Neural cell (in vitro differentiated cells): ENCODE results near the gene SPAG16. TPM values are rescaled to one million over a fixed set of nuclear protein-coding genes. Genes with fewer than 3 reads are reported as not detected.

ENCODE experiments used
- H2AFZ ChIP-seq: fragments of 200-600, 300-800 bp; sonication (generic), shearing (Covaris generic); 2 replicates; pipeline ENCODE4 v1.6.0; 2014; ENCODE audit warnings: low read depth, mild to moderate bottlenecking, antibody characterized with exemption, low read length, moderate library complexity
- H3F3A ChIP-seq: fragments of 200-600 bp; shearing (Covaris generic); 2 replicates; pipeline ENCODE4 v1.6.1; 2016; ENCODE audit warnings: mild to moderate bottlenecking, moderate library complexity, mixed read lengths, antibody characterized with exemption, low read length; ENCODE audit not compliant: insufficient read depth, poor library complexity, severe bottlenecking
- H3K27ac ChIP-seq: fragments of 200-600, 300-800 bp; sonication (generic), shearing (Covaris generic); 2 replicates; pipeline ENCODE4 v1.5.1; 2014; ENCODE audit warnings: mild to moderate bottlenecking, low read length, moderate library complexity
- H3K27me3 ChIP-seq: fragments of 300-800, 200-600 bp; sonication (generic), shearing (Covaris generic); 2 replicates; pipeline ENCODE4 v1.6.0; 2014; ENCODE audit warnings: mild to moderate bottlenecking, low read depth, low read length, moderate library complexity; ENCODE audit not compliant: insufficient read depth
- H3K36me3 ChIP-seq: fragments of 300-800, 200-600 bp; sonication (generic), shearing (Covaris generic); 2 replicates; pipeline ENCODE4 v1.5.1; 2014; ENCODE audit warnings: mild to moderate bottlenecking, antibody characterized with exemption, low read length, moderate library complexity; ENCODE audit not compliant: insufficient read depth
- H3K4me2 ChIP-seq: fragments of 300-800, 200-600 bp; sonication (generic), shearing (Covaris generic); 2 replicates; pipeline ENCODE4 v1.6.0; 2014; ENCODE audit warnings: mild to moderate bottlenecking, low read length
- H3K4me3 ChIP-seq: fragments of 300-800, 200-600 bp; sonication (generic), shearing (Covaris generic); 2 replicates; pipeline ENCODE4 v1.5.1; 2014; ENCODE audit warnings: mild to moderate bottlenecking, low read length, moderate library complexity
- H3K79me2 ChIP-seq: fragments of 200-600 bp; shearing (Covaris generic); replicated peaks from 2 replicates; pipeline ENCODE4 v1.6.0; 2014; ENCODE audit warnings: mild to moderate bottlenecking, low read length, moderate library complexity; ENCODE audit not compliant: insufficient read depth
- H3K9ac ChIP-seq: fragments of 300-800, 200-600 bp; sonication (generic), shearing (Covaris generic); 2 replicates; pipeline ENCODE4 v1.6.1; 2016; ENCODE audit warnings: mild to moderate bottlenecking, low read length, mixed read lengths
- H3K9me2 ChIP-seq: fragments of 200-600 bp; shearing (Covaris generic); 2 replicates; pipeline ENCODE4 v1.6.1; 2016; ENCODE audit warnings: mild to moderate bottlenecking, low read length, mixed read lengths; ENCODE audit not compliant: insufficient read depth
- H3K9me3 ChIP-seq: fragments of 200-600, 300-800 bp; sonication (generic), shearing (Covaris generic); 2 replicates; pipeline ENCODE4 v1.6.1; 2016; ENCODE audit warnings: mild to moderate bottlenecking, mixed run types, low read length, moderate library complexity, mixed read lengths
- H4K20me1 ChIP-seq: fragments of 200-600 bp; shearing (Covaris generic); 2 replicates; pipeline ENCODE4 v1.6.1; 2016; ENCODE audit warnings: mild to moderate bottlenecking, mixed run types; ENCODE audit not compliant: insufficient read depth
- CTCF ChIP-seq: fragments of 450-650 bp; IDR thresholded peaks from 2 replicates; pipeline ENCODE4 v1.5.1; 2014; ENCODE audit warnings: antibody characterized with exemption, mild to moderate bottlenecking, moderate library complexity; ENCODE audit not compliant: poor library complexity, severe bottlenecking
- EP300 ChIP-seq: fragments of 450-650 bp; conservative IDR thresholded peaks from 2 replicates; pipeline ENCODE4 v1.6.1; 2014; ENCODE audit warnings: antibody characterized with exemption, mild to moderate bottlenecking, moderate library complexity; ENCODE audit not compliant: poor library complexity, severe bottlenecking
- EZH2 ChIP-seq: fragments of 200-600, 300-800 bp; shearing (Covaris generic), sonication (generic); IDR thresholded peaks from 2 replicates; pipeline ENCODE4 v1.6.1; 2014; ENCODE audit warnings: antibody characterized with exemption, low read length, borderline replicate concordance, mild to moderate bottlenecking; ENCODE audit not compliant: insufficient read depth, poor library complexity, severe bottlenecking
- MXI1 ChIP-seq: fragments of 450-650 bp; conservative IDR thresholded peaks from 2 replicates; pipeline ENCODE4 v1.6.1; 2014; ENCODE audit warnings: antibody characterized with exemption, mild to moderate bottlenecking; ENCODE audit not compliant: poor library complexity, severe bottlenecking
- POLR2AphosphoS5 ChIP-seq: IDR thresholded peaks from 2 replicates; pipeline ENCODE4 v1.6.1; 2012
- RAD21 ChIP-seq: fragments of 450-650 bp; conservative IDR thresholded peaks from 2 replicates; pipeline ENCODE4 v1.6.1; 2014; ENCODE audit warnings: antibody characterized with exemption, mild to moderate bottlenecking, moderate library complexity
- REST ChIP-seq: IDR thresholded peaks from 2 replicates; pipeline ENCODE4 v1.6.1; 2012; ENCODE audit warnings: borderline replicate concordance
- SMC3 ChIP-seq: fragments of 450-650 bp; conservative IDR thresholded peaks from 2 replicates; pipeline ENCODE4 v1.6.1; 2014; ENCODE audit warnings: antibody characterized with exemption, mild to moderate bottlenecking, moderate library complexity; ENCODE audit not compliant: poor library complexity
- TAF1 ChIP-seq: IDR thresholded peaks from 2 replicates; pipeline ENCODE4 v1.6.1; 2012; ENCODE audit warnings: low read depth
- polyA plus RNA-seq: library from polyadenylated mRNA; depleted of rRNA; stranded (reverse); fragments of >200 nt; gene quantifications from 2 replicates; pipeline ENCODE4 v1.2.3, GENCODE V29; 2014

The SPAG16 gene
- polyA plus RNA-seq, 1 donor from 2014 or later = 75.4 TPM

GRCh38 chr2:214328941-214329340 lies 1044.7 kb downstream of the SPAG16 start:
- no peak overlapping the region for H3K4me2 ChIP-seq
- H3K79me2 ChIP-seq = no peaks in the 10 kb centered on the region
- no peaks in the 10 kb centered on the region for H3K9me2 ChIP-seq
- no peaks in the 10 kb centered on the region for H3K36me3 ChIP-seq
- H3K9me3 ChIP-seq = no peaks in the 10 kb centered on the region
- no peak overlapping the region for H3K27ac ChIP-seq
- no peaks in the 10 kb centered on the region for H4K20me1 ChIP-seq
- no peak for TF ChIP-seq CTCF
- TF ChIP-seq TAF1 = no peak
- TF ChIP-seq MXI1 = no peak
- TF ChIP-seq SMC3 = no peak
- TF ChIP-seq RAD21 = no peak
- TF ChIP-seq EZH2 = no peak
- TF ChIP-seq EP300 = no peak
- TF ChIP-seq REST = no peak
- TF ChIP-seq POLR2AphosphoS5 = no peak
- no peaks in the 10 kb centered on the region for H3K27me3 ChIP-seq
- no peak overlapping the region for H2AFZ ChIP-seq
- no peak overlapping the region for H3K9ac ChIP-seq
- no peaks in the 10 kb centered on the region for H3F3A ChIP-seq
- no peak overlapping the region for H3K4me3 ChIP-seq

GRCh38 chr2:214341646-214342045 lies 1057.4 kb downstream of the SPAG16 start:
- Histone ChIP-seq H4K20me1 (no peaks in the 10 kb centered on the region), H3K4me2 (no peak overlapping the region), H3K4me3 (no peak overlapping the region), H3F3A (no peaks in the 10 kb centered on the region), H3K27me3 (no peaks in the 10 kb centered on the region), H2AFZ (no peak overlapping the region), H3K9me3 (no peaks in the 10 kb centered on the region), H3K79me2 (no peaks in the 10 kb centered on the region), H3K9ac (no peak overlapping the region), H3K27ac (no peak overlapping the region), H3K9me2 (no peaks in the 10 kb centered on the region), H3K36me3 (no peaks in the 10 kb centered on the region)
- TF ChIP-seq CTCF (no peak), TAF1 (no peak), POLR2AphosphoS5 (no peak), REST (no peak), MXI1 (no peak), EZH2 (no peak), SMC3 (no peak), EP300 (no peak), RAD21 (no peak)
